HG03439 (cell line): ENCODE data around the gene CD247.

Source experiments
- ATAC-seq: cut with Tn5 transposase; IDR thresholded peaks from one replicate; pipeline ENCODE4 v1.9.1; 2021; ENCODE audit warnings: mild to moderate bottlenecking, moderate library complexity; ENCODE audit not compliant: unreplicated experiment

Gene CD247

GRCh38 chr1:167463875-167464575 is 54.3 kb downstream of the CD247 start:
- ATAC-seq: no peak

DNA sequence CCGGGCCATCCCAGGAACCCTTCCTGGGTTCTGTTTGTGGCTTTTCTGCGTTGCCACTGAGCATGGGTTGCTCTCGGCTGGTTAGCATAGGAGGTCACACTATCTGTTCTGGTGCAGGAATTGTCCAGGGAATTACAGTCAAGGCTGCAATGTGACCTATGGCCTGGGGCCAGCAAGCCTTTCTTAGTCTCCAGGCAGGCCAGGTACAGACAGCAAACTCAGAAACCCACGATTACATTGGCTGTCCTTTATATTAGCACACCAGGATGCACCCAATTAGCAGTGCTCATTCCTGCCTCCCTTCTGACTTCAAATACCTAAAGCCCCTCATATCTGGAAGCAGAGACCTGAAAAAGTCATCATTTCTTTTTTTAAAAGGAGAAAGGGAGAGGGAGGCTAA is 55.2 kb downstream of the CD247 start:
- no peak for ATAC-seq

DNA sequence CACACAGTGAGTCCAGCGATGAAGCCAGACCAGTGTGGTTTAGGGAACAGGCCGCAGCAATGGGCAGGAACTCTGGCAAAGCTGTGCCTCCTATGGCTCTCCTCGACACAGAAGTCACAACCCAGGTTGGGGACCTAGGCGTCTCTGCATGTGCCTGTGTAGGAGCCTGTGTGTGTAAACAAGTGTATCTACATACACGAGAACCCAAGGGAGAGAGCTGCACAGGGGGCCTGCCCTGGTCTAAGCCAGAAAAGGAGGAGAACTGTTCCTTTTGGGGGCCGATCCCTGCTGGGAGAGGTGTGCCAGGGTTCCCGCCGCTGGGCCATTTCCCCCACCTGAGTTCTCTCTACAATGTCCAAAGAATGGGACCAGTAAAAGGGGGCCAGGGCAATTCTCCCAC is 56.0 kb downstream of the CD247 start:
- ATAC-seq: no peak

DNA sequence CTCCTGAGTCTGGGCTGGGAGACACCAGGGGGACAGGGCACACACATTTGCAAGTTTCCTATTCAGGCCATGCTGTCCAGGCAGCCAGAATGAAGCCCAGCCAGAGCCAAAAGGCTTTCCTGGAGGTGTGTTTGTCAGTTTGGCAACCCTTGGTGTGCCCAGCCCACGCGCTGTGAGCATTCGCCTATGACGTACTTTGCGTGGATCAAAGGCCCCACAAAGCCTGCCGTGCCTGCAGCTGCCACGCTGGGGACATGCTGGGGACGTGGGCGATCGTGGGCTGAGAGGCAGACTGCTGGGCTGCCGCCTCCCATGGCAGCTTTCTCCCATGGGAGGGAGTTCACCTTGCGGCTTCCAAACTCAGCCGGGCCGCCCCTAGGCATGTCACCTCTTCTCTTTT is 57.5 kb downstream of the CD247 start:
- no peak for ATAC-seq

GRCh38 chr1:167457936-167458584 is 60.3 kb downstream of the CD247 start:
- ATAC-seq: no peak

- no peak for ATAC-seq
Measured at GRCh38 chr1:167456926-167457325, 61.4 kb downstream of the CD247 start.

DNA sequence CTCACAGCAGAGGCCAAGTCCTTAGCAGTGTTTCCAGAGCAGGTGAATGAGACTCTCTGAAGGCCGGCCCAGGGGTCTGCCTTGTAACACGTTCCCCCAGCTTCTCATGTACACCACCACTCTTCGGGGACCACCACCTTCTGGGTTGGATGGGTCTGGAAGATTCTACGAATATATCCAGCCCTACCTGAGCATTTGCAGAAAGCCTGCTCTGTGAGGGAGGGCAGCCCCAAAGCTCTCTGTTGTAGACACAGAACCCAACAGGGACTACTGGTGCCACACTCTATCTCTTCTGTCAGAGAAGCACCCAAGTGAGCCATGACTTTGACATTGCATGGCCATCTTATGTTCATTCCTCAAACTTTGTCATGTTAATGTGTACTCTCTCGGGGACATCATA is 61.8 kb downstream of the CD247 start:
- ATAC-seq: no peak

- peak; percentile 46 for ATAC-seq
Measured at GRCh38 chr1:167455786-167456446, 62.4 kb downstream of the CD247 start.

- peak; percentile 57 for ATAC-seq
Measured at GRCh38 chr1:167454894-167455785, 63.2 kb downstream of the CD247 start.

GRCh38 chr1:167454304-167454893 is 63.9 kb downstream of the CD247 start:
- ATAC-seq: peak; percentile 19

- ATAC-seq: no peak
Measured at GRCh38 chr1:167453123-167453522, 65.2 kb downstream of the CD247 start.

- no peak for ATAC-seq
Measured at GRCh38 chr1:167452483-167452882, 65.8 kb downstream of the CD247 start.

DNA sequence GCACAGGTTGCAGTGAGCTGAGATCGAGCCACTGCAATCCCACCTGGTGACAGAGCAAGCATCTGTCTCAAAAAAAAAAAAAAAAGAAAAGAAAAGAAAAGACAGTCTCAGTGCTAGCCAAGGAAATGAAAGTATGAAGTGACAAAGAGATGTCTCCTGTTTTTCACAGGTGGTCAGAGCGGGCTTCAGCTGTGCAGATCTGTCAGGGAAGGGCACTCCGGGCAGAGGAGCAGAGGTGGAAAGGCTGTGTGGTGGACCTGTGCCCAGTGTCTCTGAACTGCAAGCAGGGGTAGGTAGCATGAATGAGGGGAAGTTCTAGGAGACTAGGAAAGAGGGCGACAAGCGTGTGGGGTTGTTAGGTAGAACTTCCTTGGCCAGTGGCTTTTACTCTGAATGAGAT is 67.5 kb downstream of the CD247 start:
- no peak for ATAC-seq

DNA sequence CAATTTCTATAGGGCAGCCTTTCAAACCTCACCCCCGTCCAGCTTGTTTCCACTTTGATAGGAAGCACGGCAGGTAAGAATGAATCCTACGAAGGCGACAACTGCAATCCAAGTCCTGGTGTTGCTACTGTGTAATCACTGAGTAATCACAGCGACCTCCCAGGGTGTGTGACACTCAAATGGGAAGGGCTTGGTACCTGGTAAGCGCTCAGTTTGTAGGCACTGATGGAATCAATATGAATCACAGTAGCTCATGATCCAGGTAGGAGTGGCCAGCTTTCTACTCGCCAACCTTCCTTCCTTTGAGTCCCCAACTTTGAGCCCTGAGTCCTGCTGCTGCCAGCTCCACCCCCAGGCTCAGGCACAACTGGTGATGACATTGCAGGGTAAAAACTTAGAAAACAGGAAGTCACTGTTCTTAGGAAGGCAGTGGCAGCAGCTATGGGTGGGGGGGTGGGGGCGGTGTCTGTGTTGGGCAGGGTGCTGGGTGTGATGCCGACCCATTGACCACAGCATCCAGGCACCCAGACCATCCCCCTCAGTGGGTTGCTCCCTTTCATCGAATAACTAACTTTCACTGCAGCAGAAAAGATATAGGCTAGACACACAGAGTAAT is 70.7 kb downstream of the CD247 start:
- peak; percentile 61 for ATAC-seq

DNA sequence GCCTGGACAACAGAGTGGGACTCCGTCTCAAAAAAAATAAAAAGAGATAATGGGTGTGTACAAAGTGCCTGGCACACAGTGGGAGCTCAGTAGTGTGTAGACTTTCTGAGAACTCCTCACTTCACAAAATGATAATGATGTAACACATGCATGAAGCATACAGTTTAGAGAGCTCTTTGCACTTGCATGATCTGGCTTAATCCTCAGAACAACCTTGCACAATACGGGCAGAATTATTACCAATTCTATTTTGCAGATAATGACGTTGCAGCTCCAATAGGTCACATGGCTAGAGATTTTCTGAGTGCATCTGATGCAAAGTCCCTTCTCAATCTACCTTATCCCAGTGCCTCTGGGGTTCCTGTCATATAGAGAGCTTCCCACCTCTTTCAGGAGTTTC is 71.4 kb downstream of the CD247 start:
- ATAC-seq: no peak

- no peak for ATAC-seq
Measured at GRCh38 chr1:167443757-167444156, 74.6 kb downstream of the CD247 start.

DNA sequence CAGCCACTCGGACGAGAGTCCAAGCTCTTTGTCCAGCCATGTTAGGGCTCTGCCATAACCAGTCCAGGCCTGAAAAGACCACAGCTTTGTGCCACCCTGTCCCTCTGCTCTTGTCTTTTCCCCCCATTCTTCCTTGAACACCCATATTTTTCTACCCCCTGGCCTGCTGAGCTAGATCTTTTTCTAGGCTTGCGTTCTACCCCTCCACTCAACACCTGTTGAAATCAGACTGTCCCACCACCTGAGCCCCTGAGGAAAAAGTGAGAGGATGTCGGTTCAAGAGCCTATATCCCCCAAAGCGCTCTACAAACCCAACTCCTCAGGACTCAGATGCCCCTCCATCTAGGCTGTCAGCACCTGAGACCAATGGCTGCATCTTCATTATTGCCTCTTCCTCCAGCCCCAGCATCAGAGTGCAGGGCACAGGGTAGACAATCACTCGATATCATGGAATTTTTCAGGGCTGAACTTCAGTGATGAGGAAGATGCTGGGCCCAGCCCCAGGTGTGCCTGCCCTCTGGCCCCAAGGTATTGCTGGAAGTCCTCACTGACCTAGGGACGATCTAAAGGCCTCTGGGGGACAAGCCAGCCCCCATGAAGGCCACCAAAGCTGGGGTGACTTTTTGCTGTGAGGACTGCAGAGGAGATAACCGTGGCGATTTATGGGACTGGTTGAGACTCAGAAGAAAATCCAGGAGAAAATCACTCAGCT is 75.3 kb downstream of the CD247 start:
- no peak for ATAC-seq

GRCh38 chr1:167442142-167442848 is 76.0 kb downstream of the CD247 start:
- ATAC-seq: peak; percentile 74

DNA sequence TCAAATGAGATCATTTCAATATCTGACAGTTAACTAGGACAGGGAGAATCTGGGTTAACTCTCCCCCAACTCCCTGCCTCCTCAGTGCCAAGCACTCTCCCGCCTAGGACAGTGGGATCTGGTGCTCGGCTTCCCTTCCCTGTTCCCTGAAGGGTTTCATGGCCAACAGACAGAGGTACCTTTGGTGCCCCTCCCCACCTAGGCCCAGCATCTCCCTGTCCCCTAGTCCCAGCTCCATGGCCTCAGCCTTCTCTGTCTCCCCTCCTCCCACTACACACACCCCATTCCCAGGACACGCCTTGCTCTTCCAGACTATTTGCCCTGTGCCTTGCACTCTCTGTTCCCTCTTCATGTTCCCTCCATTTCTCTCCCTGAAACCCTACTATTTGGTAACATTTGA is 77.1 kb downstream of the CD247 start:
- ATAC-seq: no peak
